Fibroblast of lung (primary cell): ENCODE measurements around the gene AMMECR1L. TPM values are rescaled to one million over a fixed set of nuclear protein-coding genes. Genes with fewer than 3 reads are reported as not detected.
"Not testable (repeated sequence)": the region's sequence is repeated elsewhere in the genome, so short reads cannot be mapped to it uniquely, and the experiment has no call there.

Experiments
- DNase-seq, 2 donors: peaks; one replicate each; pipeline versions ENCODE4 v3.0.0 to v3.0.0-alpha.2; 2010; ENCODE audit warnings: low read depth in 2 of 2
- H2AFZ ChIP-seq: 2 replicates; pipeline ENCODE4 v1.5.1; 2012; ENCODE audit warnings: low read length, control low read depth, inconsistent platforms
- H3K27ac ChIP-seq: 2 replicates; pipeline ENCODE4 v1.5.1; 2011; ENCODE audit warnings: low read length, control low read depth; ENCODE audit not compliant: insufficient read depth
- H3K27me3 ChIP-seq: 2 replicates; pipeline ENCODE4 v1.5.1; 2011; ENCODE audit warnings: mild to moderate bottlenecking, low read length; ENCODE audit not compliant: control insufficient read depth, insufficient read depth
- H3K36me3 ChIP-seq: 2 replicates; pipeline ENCODE4 v1.5.1; 2011; ENCODE audit warnings: low read length; ENCODE audit not compliant: control insufficient read depth, insufficient read depth
- H3K4me1 ChIP-seq: 2 replicates; pipeline ENCODE4 v1.5.1; 2011; ENCODE audit warnings: low read length; ENCODE audit not compliant: control insufficient read depth, insufficient read depth; ENCODE audit errors: extremely low read depth
- H3K4me2 ChIP-seq: 2 replicates; pipeline ENCODE4 v1.5.1; 2011; ENCODE audit warnings: low read length, control low read depth; ENCODE audit not compliant: insufficient read depth; ENCODE audit errors: extremely low read depth
- H3K4me3 ChIP-seq, 4 experiments: fragments of 200-600 bp in 1 of 4; sonication (generic) in 1 of 4; replicated peaks in 1 of 4; 2 replicates each; pipeline ENCODE4 v1.5.1; 2011 to 2016; ENCODE audit warnings: low read length in 4 of 4, low read depth in 3 of 4, mild to moderate bottlenecking in 3 of 4, control low read depth in 2 of 4, inconsistent platforms in 1 of 4, mixed read lengths in 1 of 4; ENCODE audit not compliant: insufficient read depth in 1 of 4; ENCODE audit errors: control extremely low read depth in 1 of 4
- H3K79me2 ChIP-seq: 2 replicates; pipeline ENCODE4 v1.5.1; 2012; ENCODE audit warnings: mild to moderate bottlenecking, low read length, inconsistent platforms; ENCODE audit not compliant: control insufficient read depth, insufficient read depth
- H3K9ac ChIP-seq: 2 replicates; pipeline ENCODE4 v1.5.1; 2011; ENCODE audit warnings: mild to moderate bottlenecking, low read length, control low read depth; ENCODE audit not compliant: insufficient read depth
- H3K9me3 ChIP-seq: 2 replicates; pipeline ENCODE4 v1.5.1; 2012; ENCODE audit warnings: low read depth, low read length; ENCODE audit not compliant: control insufficient read depth, insufficient read depth
- H4K20me1 ChIP-seq: 2 replicates; pipeline ENCODE4 v1.5.1; 2011; ENCODE audit warnings: low read length; ENCODE audit not compliant: control insufficient read depth, insufficient read depth; ENCODE audit errors: extremely low read depth
- CTCF ChIP-seq, 2 donors: IDR thresholded peaks in 1 of 2; conservative IDR thresholded peaks in 1 of 2; 1 replicate in 1 of 2; 2 replicates in 1 of 2; pipeline ENCODE4 v1.5.1; 2011 to 2012; ENCODE audit warnings: low read length in 2 of 2, control low read depth in 1 of 2, inconsistent platforms in 1 of 2, low read depth in 1 of 2, mild to moderate bottlenecking in 1 of 2
- EZH2 ChIP-seq: IDR thresholded peaks from 2 replicates; pipeline ENCODE4 v1.5.1; 2012; ENCODE audit warnings: low read length, control low read depth, mild to moderate bottlenecking; ENCODE audit errors: missing control alignments
- polyA plus RNA-seq, 2 donors: library from polyadenylated mRNA; depleted of rRNA in 1 of 2; stranded (reverse) in 1 of 2; unstranded in 1 of 2; fragments of >200 nt; gene quantifications; 2 replicates each; pipeline ENCODE4 v1.2.1, GENCODE V29; 2011 to 2012; ENCODE audit warnings: missing spikeins in 1 of 2
- total RNA-seq: library from RNA; depleted of rRNA; stranded (reverse); fragments of >200 nt; gene quantifications from 2 replicates; pipeline ENCODE4 v1.2.1, GENCODE V29; 2014

The AMMECR1L gene
- total and polyA plus RNA-seq, 2 donors (not counting 1 experiment from before 2014, with no cell fraction given), result 16.8 TPM

DNA sequence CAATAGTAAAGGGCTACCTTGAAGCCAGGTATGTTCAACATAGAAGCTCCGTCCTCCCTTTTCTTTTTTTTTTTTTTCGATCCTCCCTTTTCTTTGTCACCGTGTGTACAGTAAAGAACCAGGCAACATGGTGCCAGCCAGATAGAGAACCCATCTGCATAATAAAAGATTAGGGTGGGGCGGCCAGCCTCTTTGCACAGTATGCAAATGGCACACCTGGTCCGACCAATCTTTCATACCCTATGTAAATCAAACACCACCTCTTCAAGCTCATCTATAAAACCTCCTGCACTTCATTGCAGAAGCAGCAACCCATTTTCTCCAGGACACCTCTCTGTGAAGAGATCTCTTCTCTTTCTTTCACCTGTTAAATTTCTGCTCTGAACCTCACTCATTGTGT lies 67.5 kb downstream of the AMMECR1L start:
- no peak for DNase-seq
- Histone ChIP-seq H3K4me3 (no peak overlapping the region), H3K27ac (no peak overlapping the region), H2AFZ (no peak overlapping the region), H3K27me3 (peaks cover 4% of the 10 kb centered on the region), H3K9me3 (no peaks in the 10 kb centered on the region), H3K79me2 (no peaks in the 10 kb centered on the region), H3K4me1 (no peaks in the 10 kb centered on the region), H3K4me2 (no peak overlapping the region), H4K20me1 (no peaks in the 10 kb centered on the region), H3K36me3 (no peaks in the 10 kb centered on the region), H3K9ac (no peak overlapping the region)
- no peak for TF ChIP-seq EZH2
- TF ChIP-seq CTCF (conservative IDR thresholded peaks at IDR 0.05 in 1 of 2, IDR thresholded peaks at IDR 0.05 in 1 of 2; ENCODE audit: low read depth in 1 of 2, low read length in 2 of 2), result no peak

GRCh38 chr2:127814677-127815076 lies 71.1 kb downstream of the AMMECR1L start:
- Histone ChIP-seq H3K4me3 (no peak overlapping the region), H3K36me3 (no peaks in the 10 kb centered on the region), H3K9ac (no peak overlapping the region)

DNA sequence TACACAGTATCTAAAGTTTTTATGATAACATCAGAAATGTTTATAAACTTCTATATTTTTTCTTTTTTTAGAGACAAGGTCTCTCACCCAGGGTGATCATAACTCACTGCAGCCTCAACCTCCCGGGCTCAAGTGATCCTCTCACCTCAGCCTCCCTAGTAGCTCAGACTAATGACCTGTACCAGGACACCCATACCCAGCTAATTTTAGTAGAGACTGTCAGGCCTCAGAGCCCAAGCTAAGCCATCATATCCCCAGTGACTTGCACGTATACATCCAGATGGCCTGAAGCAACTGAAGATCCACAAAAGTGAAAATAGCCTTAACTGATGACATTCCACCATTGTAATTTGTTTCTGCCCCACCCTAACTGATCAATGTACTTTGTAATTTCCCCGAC lies 73.3 kb downstream of the AMMECR1L start:
- H3K36me3 ChIP-seq, H2AFZ ChIP-seq, DNase-seq, H4K20me1 ChIP-seq, H3K9me3 ChIP-seq, H3K27me3 ChIP-seq, H3K4me1 ChIP-seq, H3K4me2 ChIP-seq, H3K27ac ChIP-seq, H3K4me3 ChIP-seq, H3K9ac ChIP-seq: not testable (repeated sequence)
- H3K79me2 ChIP-seq, result peaks cover 33% of the 10 kb centered on the region

More at GRCh38 chr2:127814677-127815076, 71.1 kb downstream of the AMMECR1L start:
- H3K9me3 ChIP-seq, result no peaks in the 10 kb centered on the region
- no peak overlapping the region for H3K4me2 ChIP-seq
- H3K79me2 ChIP-seq, result peaks cover 12% of the 10 kb centered on the region
- no peaks in the 10 kb centered on the region for H3K4me1 ChIP-seq
- H3K27me3 ChIP-seq, result peaks cover 4% of the 10 kb centered on the region
- H4K20me1 ChIP-seq, result no peaks in the 10 kb centered on the region
- no peak overlapping the region for H2AFZ ChIP-seq
- TF ChIP-seq CTCF (conservative IDR thresholded peaks at IDR 0.05 in 1 of 2, IDR thresholded peaks at IDR 0.05 in 1 of 2; ENCODE audit: low read depth in 1 of 2, low read length in 2 of 2), result no peak
- TF ChIP-seq EZH2, result no peak
- H3K27ac ChIP-seq, result no peak overlapping the region
- no peak for DNase-seq

Other genes starting within 250 kb of the AMMECR1L start
- not detected in 2 replicates for gene GPR17, start 239.8 kb downstream of the AMMECR1L start, total RNA-seq
- gene GPR17, start 239.8 kb downstream of the AMMECR1L start, polyA plus RNA-seq, result not detected in 2 replicates
- gene LIMS2, start 210.4 kb downstream of the AMMECR1L start, total RNA-seq, result 0.51 and 1.8 TPM in 2 replicates
- 3.0 and 17.3 TPM in 2 replicates for gene LIMS2, start 210.4 kb downstream of the AMMECR1L start, polyA plus RNA-seq
- 4.1 and 5.1 TPM in 2 replicates for gene SFT2D3, start 184.5 kb downstream of the AMMECR1L start, total RNA-seq
- gene SFT2D3, start 184.5 kb downstream of the AMMECR1L start, polyA plus RNA-seq, result 3.6 and 5.5 TPM in 2 replicates
- 20.8 and 27.2 TPM in 2 replicates for gene WDR33, start 74.8 kb downstream of the AMMECR1L start, total RNA-seq
- gene WDR33, start 74.8 kb downstream of the AMMECR1L start, polyA plus RNA-seq, result 28.6 and 31.1 TPM in 2 replicates
- gene POLR2D, start 27.8 kb downstream of the AMMECR1L start, total RNA-seq, result 21.8 and 22.9 TPM in 2 replicates
- 22.4 and 32.2 TPM in 2 replicates for gene POLR2D, start 27.8 kb downstream of the AMMECR1L start, polyA plus RNA-seq
- gene SAP130, start 142.1 kb upstream of the AMMECR1L start, total RNA-seq, result 2.6 and 4.5 TPM in 2 replicates
- 6.7 and 15.5 TPM in 2 replicates for gene SAP130, start 142.1 kb upstream of the AMMECR1L start, polyA plus RNA-seq
- gene UGGT1, start 205.2 kb upstream of the AMMECR1L start, total RNA-seq, result 62.1 and 87.9 TPM in 2 replicates
- 58.1 and 59.3 TPM in 2 replicates for gene UGGT1, start 205.2 kb upstream of the AMMECR1L start, polyA plus RNA-seq